Cardiac fibroblast (primary cell): ENCODE data around the gene SERGEF.

Source experiments
- DNase-seq, 2 donors: peaks; one replicate each; pipeline versions ENCODE4 v3.0.0 to v3.0.0-alpha.2; 2010; ENCODE audit warnings: low read depth in 2 of 2
- H3K4me3 ChIP-seq, 2 donors: replicated peaks in 1 of 2; 1 replicate in 1 of 2; 2 replicates in 1 of 2; pipeline ENCODE4 v1.5.1; 2011; ENCODE audit warnings: low read depth in 2 of 2, low read length in 2 of 2, mild to moderate bottlenecking in 2 of 2, moderate library complexity in 1 of 2
- TF ChIP-seq, protein P1 (sequence below): IDR thresholded peaks from one replicate; pipeline ENCODE4 v1.5.1; 2011; ENCODE audit warnings: low read depth, mild to moderate bottlenecking, low read length, inconsistent platforms

SERGEF gene

GRCh38 chr11:17744151-17744940, 268.5 kb downstream of the SERGEF start:
- no peak for DNase-seq
- TF ChIP-seq, protein P1, sequence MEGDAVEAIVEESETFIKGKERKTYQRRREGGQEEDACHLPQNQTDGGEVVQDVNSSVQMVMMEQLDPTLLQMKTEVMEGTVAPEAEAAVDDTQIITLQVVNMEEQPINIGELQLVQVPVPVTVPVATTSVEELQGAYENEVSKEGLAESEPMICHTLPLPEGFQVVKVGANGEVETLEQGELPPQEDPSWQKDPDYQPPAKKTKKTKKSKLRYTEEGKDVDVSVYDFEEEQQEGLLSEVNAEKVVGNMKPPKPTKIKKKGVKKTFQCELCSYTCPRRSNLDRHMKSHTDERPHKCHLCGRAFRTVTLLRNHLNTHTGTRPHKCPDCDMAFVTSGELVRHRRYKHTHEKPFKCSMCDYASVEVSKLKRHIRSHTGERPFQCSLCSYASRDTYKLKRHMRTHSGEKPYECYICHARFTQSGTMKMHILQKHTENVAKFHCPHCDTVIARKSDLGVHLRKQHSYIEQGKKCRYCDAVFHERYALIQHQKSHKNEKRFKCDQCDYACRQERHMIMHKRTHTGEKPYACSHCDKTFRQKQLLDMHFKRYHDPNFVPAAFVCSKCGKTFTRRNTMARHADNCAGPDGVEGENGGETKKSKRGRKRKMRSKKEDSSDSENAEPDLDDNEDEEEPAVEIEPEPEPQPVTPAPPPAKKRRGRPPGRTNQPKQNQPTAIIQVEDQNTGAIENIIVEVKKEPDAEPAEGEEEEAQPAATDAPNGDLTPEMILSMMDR = no peak
- no peak overlapping the region for H3K4me3 ChIP-seq

DNA sequence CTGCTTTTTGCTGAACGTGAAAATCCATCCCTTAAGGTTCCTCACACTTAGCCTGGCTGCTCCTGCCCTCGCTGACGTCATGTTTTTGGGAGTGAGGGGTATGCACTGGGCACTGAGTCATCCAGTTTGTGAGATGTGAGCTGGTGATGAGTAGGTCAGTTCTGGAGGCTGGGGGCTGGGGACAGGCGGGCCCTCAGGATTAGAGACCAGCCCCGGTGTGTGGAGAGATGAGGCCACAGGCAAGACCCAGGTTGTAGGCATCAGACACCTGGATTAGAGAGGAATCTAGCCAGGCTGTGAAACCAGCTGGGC, 269.1 kb downstream of the SERGEF start:
- H3K4me3 ChIP-seq = no peak overlapping the region
- TF ChIP-seq, protein P1 = no peak
- no peak for DNase-seq

DNA sequence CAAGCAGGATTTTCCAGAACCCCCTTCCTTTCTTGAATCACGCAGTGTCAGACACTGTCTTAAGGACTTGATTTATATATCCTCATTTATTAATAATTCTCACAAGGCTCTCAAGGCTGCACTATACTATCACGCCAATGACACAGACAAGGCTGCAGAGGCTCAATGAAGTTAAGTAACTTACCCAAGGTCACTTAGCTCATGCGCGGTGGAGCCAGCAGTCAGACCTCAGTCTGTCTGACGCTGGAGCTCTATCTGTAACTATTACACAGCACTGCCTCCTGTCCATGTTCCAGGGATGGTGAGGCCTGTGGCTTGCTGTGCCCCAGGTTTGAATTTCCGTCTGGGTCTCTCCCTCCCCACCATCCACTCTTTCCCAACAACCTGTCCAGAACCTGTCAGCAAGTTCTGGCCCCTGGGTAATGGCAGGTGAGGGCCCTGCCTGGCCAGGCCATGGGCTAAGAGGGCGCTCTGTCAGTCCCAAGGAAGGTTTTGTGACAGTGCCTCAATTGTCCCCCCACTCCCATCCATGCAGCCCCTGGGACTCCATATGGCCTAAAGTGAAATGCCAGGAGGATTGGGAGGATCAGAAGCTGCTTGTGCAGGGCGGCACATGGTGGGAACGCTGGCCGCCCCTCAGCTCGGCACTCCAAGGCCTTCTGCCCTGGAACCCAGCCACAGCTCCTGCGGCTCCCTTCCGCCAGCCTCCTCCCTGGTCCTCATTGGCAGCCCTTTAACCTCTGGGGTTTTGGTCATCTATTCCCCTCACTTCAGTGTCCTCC, 269.6 kb downstream of the SERGEF start:
- H3K4me3 ChIP-seq = no peak overlapping the region
- TF ChIP-seq, protein P1 = no peak
- DNase-seq = no peak

- no peak for DNase-seq
- no peak overlapping the region for H3K4me3 ChIP-seq
- TF ChIP-seq, protein P1 = no peak
Observed at GRCh38 chr11:17742019-17742418, 270.8 kb downstream of the SERGEF start.

GRCh38 chr11:17741487-17741886, 271.4 kb downstream of the SERGEF start:
- no peak for DNase-seq
- TF ChIP-seq, protein P1 = no peak
- no peak overlapping the region for H3K4me3 ChIP-seq

DNA sequence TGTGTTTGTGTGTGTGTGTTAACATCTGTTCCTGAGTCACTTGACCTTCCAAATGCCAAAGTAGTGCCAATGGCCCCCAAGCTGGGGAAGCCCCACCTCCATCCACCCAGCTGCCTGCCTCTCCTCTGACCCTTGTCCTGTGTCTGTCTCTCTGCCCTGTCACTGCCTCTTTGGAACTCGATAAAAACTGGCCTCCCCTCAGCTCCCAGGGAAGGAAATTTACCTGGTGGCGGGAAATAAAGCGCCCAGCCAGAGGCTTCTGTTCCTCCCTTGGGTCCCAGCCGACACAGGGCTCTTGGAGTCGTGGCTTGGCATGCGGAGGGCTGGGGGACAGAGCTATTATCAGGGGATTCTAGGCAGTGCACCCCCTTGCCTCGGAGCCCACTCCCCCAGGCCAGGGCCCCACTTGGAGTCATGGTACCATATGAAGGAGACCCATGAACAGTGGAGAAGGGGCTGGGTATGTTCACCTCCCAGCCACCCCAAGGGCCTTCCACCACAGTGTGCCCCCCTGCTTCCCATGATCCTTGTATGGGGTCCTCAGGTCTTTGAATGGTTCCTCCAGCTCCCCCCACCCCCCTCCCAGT, 272.1 kb downstream of the SERGEF start:
- TF ChIP-seq, protein P1 = no peak
- no peak overlapping the region for H3K4me3 ChIP-seq
- DNase-seq = no peak
